A549 (cell line): ENCODE data around the gene TOR2A. TPM values are rescaled to one million over a fixed set of nuclear protein-coding genes. Genes with fewer than 3 reads are reported as not detected.

Experiments used
- ATAC-seq, 2 experiments: fragments of 200-7000 bp in 1 of 2; fragments of >200 bp in 1 of 2; cut with Nextera tagmentation in 1 of 2; cut with Tn5 transposase in 1 of 2; 3 replicates each; pipeline versions ENCODE4 v1.8.0 to v1.9.1; 2018 to 2020; ENCODE audit warnings: mild to moderate bottlenecking in 1 of 2, moderate library complexity in 1 of 2
- CTCF ChIA-PET: fragments of 300-600 bp; sonication (Branson Sonifier 250); formaldehyde crosslinking; extraction: SDS; loops from one replicate; lab custom pipeline; 2021; ENCODE audit warnings: antibody characterized with exemption, inconsistent platforms; lab: Yijun Ruan, JAX
- POLR2A ChIA-PET: fragments of 350-600 bp; formaldehyde crosslinking; extraction: SDS; loops from one replicate; lab custom pipeline; 2021; ENCODE audit warnings: antibody characterized with exemption, inconsistent platforms; lab: Yijun Ruan, JAX
- DNase-seq, 2 experiments: peaks; one replicate each; pipeline versions ENCODE4 v3.0.0 to v3.0.0-alpha.2; 2011 to 2016; ENCODE audit warnings: low read depth in 1 of 2, low spot score in 1 of 2
- FAIRE-seq: peaks from 2 replicates; lab custom pipeline; 2011; peaks lifted over from hg19 to GRCh38; lab: Jason Lieb, UNC
- H3K27ac ChIP-seq, 2 experiments: fragments of >200 bp; sonication (Bioruptor Twin); formaldehyde crosslinking; 3 replicates each; pipeline ENCODE4 v1.5.1; 2016 to 2017
- H3K4me1 ChIP-seq: fragments of >200 bp; sonication (Bioruptor Twin); formaldehyde crosslinking; 3 replicates; pipeline ENCODE4 v1.6.1; 2016
- H3K4me2 ChIP-seq: fragments of >200 bp; sonication (Bioruptor Twin); formaldehyde crosslinking; 3 replicates; pipeline ENCODE4 v1.6.1; 2016
- H3K4me3 ChIP-seq: fragments of >200 bp; sonication (Bioruptor Twin); formaldehyde crosslinking; 3 replicates; pipeline ENCODE4 v1.5.1; 2016
- H3K9me3 ChIP-seq: fragments of >200 bp; sonication (Bioruptor Twin); formaldehyde crosslinking; 3 replicates; pipeline ENCODE4 v1.6.1; 2016
- CBX8 ChIP-seq: fragments of 200-600 bp; sonication (generic); IDR thresholded peaks from 2 replicates; pipeline ENCODE4 v1.6.1; 2016
- CTCF ChIP-seq: fragments of >200 bp; sonication (Bioruptor Twin); formaldehyde crosslinking; IDR thresholded peaks from 3 replicates; pipeline ENCODE4 v1.5.1; 2016
- EHMT2 ChIP-seq: fragments of 200-600 bp; sonication (generic); IDR thresholded peaks from 2 replicates; pipeline ENCODE4 v1.6.1; 2016; ENCODE audit warnings: antibody characterized with exemption, low read depth, mild to moderate bottlenecking, moderate library complexity
- ELK1 ChIP-seq: fragments of 150-350 bp; IDR thresholded peaks from 2 replicates; pipeline ENCODE4 v1.6.1; 2014; ENCODE audit warnings: low read depth, mild to moderate bottlenecking, low read length
- FOXS1 ChIP-seq: fragments of 250-450 bp; sonication (Bioruptor Pico); IDR thresholded peaks from 2 replicates; pipeline ENCODE4 v1.5.0; 2020; ENCODE audit warnings: mild to moderate bottlenecking, moderate library complexity
- HDAC2 ChIP-seq: fragments of 200-600 bp; sonication (generic); IDR thresholded peaks from 2 replicates; pipeline ENCODE4 v1.6.1; 2016
- HEYL ChIP-seq: fragments of 250-450 bp; sonication (Bioruptor Pico); IDR thresholded peaks from 2 replicates; pipeline ENCODE4 v1.8.0; 2021; ENCODE audit warnings: mild to moderate bottlenecking, moderate library complexity
- JUN ChIP-seq, 2 experiments: fragments of >200 bp; sonication (Bioruptor Twin); formaldehyde crosslinking; IDR thresholded peaks; 2 replicates in 1 of 2; 3 replicates in 1 of 2; pipeline ENCODE4 v1.6.1; 2016 to 2017
- MYC ChIP-seq: IDR thresholded peaks from 2 replicates; pipeline ENCODE4 v1.6.1; 2012; ENCODE audit warnings: mild to moderate bottlenecking, inconsistent platforms, low read length, improper control_type of control experiment, borderline replicate concordance
- POLR2A ChIP-seq: IDR thresholded peaks from 2 replicates; pipeline ENCODE4 v1.6.1; 2012; ENCODE audit warnings: mild to moderate bottlenecking, low read length
- POLR2AphosphoS2 ChIP-seq: conservative IDR thresholded peaks from 2 replicates; pipeline ENCODE4 v1.6.1; 2012; ENCODE audit warnings: low read length, improper control_type of control experiment, inconsistent platforms
- RNF2 ChIP-seq: fragments of 200-600 bp; sonication (generic); IDR thresholded peaks from 2 replicates; pipeline ENCODE4 v1.6.1; 2016; ENCODE audit warnings: low read depth, mild to moderate bottlenecking, antibody characterized with exemption, moderate library complexity, borderline replicate concordance
- SMC3 ChIP-seq: fragments of >200 bp; sonication (Bioruptor Twin); formaldehyde crosslinking; IDR thresholded peaks from 3 replicates; pipeline ENCODE4 v1.6.1; 2018; ENCODE audit warnings: inconsistent platforms
- ZNF302 ChIP-seq: fragments of 250-450 bp; sonication (Bioruptor Pico); IDR thresholded peaks from 2 replicates; pipeline ENCODE4 v1.9.0; 2021; ENCODE audit warnings: inconsistent platforms, mild to moderate bottlenecking, moderate library complexity
- WGBS: methylation state at CpG from one replicate; pipeline ENCODE4 v1.1.6; 2017; ENCODE audit errors: missing lambda C conversion rate; 5-methylcytosine and 5-hydroxymethylcytosine counted together
- polyA plus RNA-seq, 4 experiments: library from polyadenylated mRNA; depleted of rRNA in 3 of 4; stranded (reverse); fragments of >200 nt; fragmentation: RNase III in 1 of 4; extraction: RNeasy Plus Mini Kit Qiagen cat#74134 plus additional on column Dnase treatment in 1 of 4; gene quantifications; 2 replicates in 3 of 4; 3 replicates in 1 of 4; pipeline ENCODE4 v1.2.3, GENCODE V29; 2011 to 2017

The TOR2A gene
- polyA plus RNA-seq, 2 of the 4 experiments (the other 2 are of a cell fraction) = 4.9 to 9.6 TPM

GRCh38 chr9:127706836-127707241, 28.3 kb downstream of the TOR2A start, which contains the start of gene CFAP157:
TSS of gene CFAP157 (plus strand) at chr9:127706988. CDS start at chr9:127707032, 44 bp downstream.
- DNase-seq = peak; percentile 44 to 55
- TF ChIP-seq CBX8 = no peak
- no peak for TF ChIP-seq POLR2A
- no peak for TF ChIP-seq HDAC2
- TF ChIP-seq FOXS1 = no peak
- TF ChIP-seq MYC = no peak
- TF ChIP-seq EHMT2 = no peak
- TF ChIP-seq ELK1 = no peak
- TF ChIP-seq CTCF = no peak
- TF ChIP-seq POLR2AphosphoS2 = no peak
- TF ChIP-seq, all 56 proteins: peak for 0
- ChIA-PET CTCF (interaction anchor here (0.6 to 4.2 kb wide), 6 partner anchors 9 to 246 kb away, joined by 3 to 25 read pairs (median 4); partner anchors contain the start of genes PTRH1, TOR2A and TTC16), POLR2A (no interaction called here)
- no peaks in the 10 kb centered on the region for H3K9me3 ChIP-seq
- no peak within 1 kb of the TSS for H3K4me2 ChIP-seq
- FAIRE-seq (no peak), ATAC-seq (peak; percentile 60 to 73; a peak in 4 of 6 replicates)
- no peak within 1 kb of the TSS for H3K4me3 ChIP-seq
- no peaks in the 10 kb centered on the region for H3K4me1 ChIP-seq
- no peak within 1 kb of the TSS for H3K27ac ChIP-seq
- 80% methylated on average over 11 of the region's 11 CpGs for WGBS

GRCh38 chr9:127705577-127706379, 29.3 kb downstream of the TOR2A start:
- FAIRE-seq (no peak), DNase-seq (no peak), ATAC-seq (peak; percentile 6 to 8; a peak in 2 of 6 replicates)
- Histone ChIP-seq H3K27ac (no peak overlapping the region), H3K4me2 (no peak overlapping the region), H3K4me1 (no peaks in the 10 kb centered on the region), H3K4me3 (no peak overlapping the region)
- TF ChIP-seq RNF2 (no peak), SMC3 (no peak), ZNF302 (CRISPR knock-in tag) (no peak), JUN (IDR thresholded peaks at IDR 0.05) (no peak), HEYL (no peak)
- TF ChIP-seq, all 56 proteins: peak for 0
- WGBS = 90% methylated on average over 7 of the region's 12 CpGs
- H3K9me3 ChIP-seq = no peaks in the 10 kb centered on the region
- ChIA-PET CTCF (interaction anchor here (0.5 to 4.2 kb wide), 7 partner anchors 10 to 202 kb away, joined by 3 to 25 read pairs (median 3); partner anchors contain the start of genes PTRH1, TOR2A and TTC16), POLR2A (interaction anchor here (0.5 kb wide), 1 partner anchor 96 kb away, joined by 4 read pairs; no protein-coding TSS in a partner anchor)

GRCh38 chr9:127703289-127703946, 31.7 kb downstream of the TOR2A start:
- POLR2A ChIA-PET = interaction anchor here (1.1 kb wide), 1 partner anchor 12 kb away, joined by 6 read pairs; the partner anchor contains the start of genes PTRH1 and TTC16
- no peak for FAIRE-seq
- 82% methylated on average over 8 of the region's 9 CpGs for WGBS

More at GRCh38 chr9:127703289-127703946, 31.7 kb downstream of the TOR2A start:
- Histone ChIP-seq H3K27ac (no peak overlapping the region), H3K4me1 (0 out of 3 replicates have a peak, but pooled peaks cover 3% of the 10 kb centered on the region), H3K4me2 (no peak overlapping the region), H3K4me3 (no peak overlapping the region), H3K9me3 (no peaks in the 10 kb centered on the region)
- ATAC-seq = no peak
- DNase-seq = no peak
- no peak for TF ChIP-seq CBX8
- TF ChIP-seq FOXS1 = no peak
- CTCF ChIA-PET = interaction anchor here (1.0 to 4.2 kb wide), 5 partner anchors 9 to 149 kb away, joined by 3 to 25 read pairs (median 3); partner anchors contain the start of genes PTRH1, TOR2A and TTC16
